Measurements from ENCODE around the gene OR52D1.
A peak's percentile ranks its signal among the peaks of the same experiment; 100 is the strongest.

The OR52D1 gene

GRCh38 chr11:5460983-5461621 lies 27.4 kb upstream of the OR52D1 start:
- TF ChIP-seq ZNF384 (IDR thresholded peaks at IDR 0.05) = no peak
- no peak for TF ChIP-seq TARDBP (IDR thresholded peaks at IDR 0.05)
- TF ChIP-seq BHLHE40 (IDR thresholded peaks at IDR 0.05; ENCODE audit: borderline replicate concordance) = no peak
- TF ChIP-seq LEF1 (IDR thresholded peaks at IDR 0.05; ENCODE audit: borderline replicate concordance) = no peak
- no peak for TF ChIP-seq PKNOX1 (IDR thresholded peaks at IDR 0.05)
- no peak for TF ChIP-seq FOXK2 (IDR thresholded peaks at IDR 0.05)
- TF ChIP-seq ELF4 (IDR thresholded peaks at IDR 0.05) = no peak
- no peak for TF ChIP-seq NFRKB (IDR thresholded peaks at IDR 0.05)
- TF ChIP-seq FOXA1 (IDR thresholded peaks at IDR 0.05) = no peak
- no peak for TF ChIP-seq L3MBTL2 (conservative IDR thresholded peaks at IDR 0.05)
- no peak for TF ChIP-seq SUZ12 (IDR thresholded peaks at IDR 0.05)
- no peak for DNase-seq (ENCODE audit: extremely low spot score)
- ChIA-PET CTCF (no interaction called here), POLR2A (no interaction called here)

GRCh38 chr11:5467527-5467926 lies 21.0 kb upstream of the OR52D1 start:
- no peak for TF ChIP-seq PKNOX1 (IDR thresholded peaks at IDR 0.05)
- no peak for TF ChIP-seq ZNF384 (IDR thresholded peaks at IDR 0.05)
- no peak for TF ChIP-seq HDGF (IDR thresholded peaks at IDR 0.05; ENCODE audit: borderline replicate concordance)
- no peak for TF ChIP-seq SP1 (IDR thresholded peaks at IDR 0.05)
- no peak for TF ChIP-seq ELF4 (IDR thresholded peaks at IDR 0.05)
- TF ChIP-seq TARDBP (IDR thresholded peaks at IDR 0.05) = no peak
- no peak for TF ChIP-seq CTBP1 (IDR thresholded peaks at IDR 0.05; ENCODE audit: borderline replicate concordance)
- no peak for TF ChIP-seq FOXA1 (IDR thresholded peaks at IDR 0.05)
- TF ChIP-seq NFRKB (IDR thresholded peaks at IDR 0.05) = no peak
- ChIA-PET POLR2A (no interaction called here), CTCF (no interaction called here)
- no peak for DNase-seq (ENCODE audit: extremely low spot score)

- CTCF ChIA-PET = no interaction called here
- DNase-seq (ENCODE audit: extremely low spot score) = no peak
- POLR2A ChIA-PET = no interaction called here
- no peak for TF ChIP-seq FOXM1 (IDR thresholded peaks at IDR 0.05; ENCODE audit: borderline replicate concordance)
- TF ChIP-seq CTBP1 (IDR thresholded peaks at IDR 0.05; ENCODE audit: borderline replicate concordance) = no peak
These were observed 14.6 kb upstream of the OR52D1 start for GRCh38 chr11:5473921-5474320.

GRCh38 chr11:5476186-5476819 lies 12.2 kb upstream of the OR52D1 start:
- ChIA-PET POLR2A (no interaction called here), CTCF (interaction anchor here (0.7 kb wide), 1 partner anchor 79 kb away, joined by 3 read pairs; no protein-coding TSS in a partner anchor)
- no peak for TF ChIP-seq NFRKB (IDR thresholded peaks at IDR 0.05)
- no peak for TF ChIP-seq LEF1 (IDR thresholded peaks at IDR 0.05; ENCODE audit: borderline replicate concordance)
- TF ChIP-seq TARDBP (IDR thresholded peaks at IDR 0.05) = no peak
- no peak for TF ChIP-seq SP1 (IDR thresholded peaks at IDR 0.05)
- no peak for TF ChIP-seq ARNT (IDR thresholded peaks at IDR 0.05)
- TF ChIP-seq FOXM1 (IDR thresholded peaks at IDR 0.05; ENCODE audit: borderline replicate concordance) = no peak
- TF ChIP-seq SUZ12 (IDR thresholded peaks at IDR 0.05) = no peak
- no peak for TF ChIP-seq PKNOX1 (IDR thresholded peaks at IDR 0.05)
- TF ChIP-seq BHLHE40 (IDR thresholded peaks at IDR 0.05; ENCODE audit: borderline replicate concordance) = no peak
- TF ChIP-seq FOXK2 (IDR thresholded peaks at IDR 0.05) = no peak
- TF ChIP-seq L3MBTL2 (conservative IDR thresholded peaks at IDR 0.05) = no peak
- TF ChIP-seq CTBP1 (IDR thresholded peaks at IDR 0.05; ENCODE audit: borderline replicate concordance) = no peak
- no peak for TF ChIP-seq ELF4 (IDR thresholded peaks at IDR 0.05)
- TF ChIP-seq FOXA1 (IDR thresholded peaks at IDR 0.05) = no peak
- TF ChIP-seq HDGF (IDR thresholded peaks at IDR 0.05; ENCODE audit: borderline replicate concordance) = no peak
- no peak for TF ChIP-seq ZNF384 (IDR thresholded peaks at IDR 0.05)
- DNase-seq (ENCODE audit: extremely low spot score) = peak; percentile 49

GRCh38 chr11:5486003-5486402 lies 2.5 kb upstream of the OR52D1 start:
- no peak for DNase-seq (ENCODE audit: extremely low spot score)
- POLR2A ChIA-PET = no interaction called here
- TF ChIP-seq FOXA1 (IDR thresholded peaks at IDR 0.05) = no peak
- TF ChIP-seq LEF1 (IDR thresholded peaks at IDR 0.05; ENCODE audit: borderline replicate concordance) = no peak
- no peak for TF ChIP-seq SP1 (IDR thresholded peaks at IDR 0.05)
- no peak for TF ChIP-seq ARNT (IDR thresholded peaks at IDR 0.05)
- TF ChIP-seq FOXK2 (IDR thresholded peaks at IDR 0.05) = no peak
- CTCF ChIA-PET = no interaction called here

- DNase-seq (ENCODE audit: extremely low spot score) = no peak
- no peak for TF ChIP-seq SP1 (IDR thresholded peaks at IDR 0.05)
- no peak for TF ChIP-seq ARNT (IDR thresholded peaks at IDR 0.05)
- TF ChIP-seq HDGF (IDR thresholded peaks at IDR 0.05; ENCODE audit: borderline replicate concordance) = no peak
- no peak for TF ChIP-seq ELF4 (IDR thresholded peaks at IDR 0.05)
- no peak for TF ChIP-seq PKNOX1 (IDR thresholded peaks at IDR 0.05)
- no peak for TF ChIP-seq ZNF384 (IDR thresholded peaks at IDR 0.05)
- TF ChIP-seq NFRKB (IDR thresholded peaks at IDR 0.05) = no peak
- no peak for TF ChIP-seq CTBP1 (IDR thresholded peaks at IDR 0.05; ENCODE audit: borderline replicate concordance)
- TF ChIP-seq SUZ12 (IDR thresholded peaks at IDR 0.05) = no peak
- TF ChIP-seq LEF1 (IDR thresholded peaks at IDR 0.05; ENCODE audit: borderline replicate concordance) = no peak
- TF ChIP-seq FOXA1 (IDR thresholded peaks at IDR 0.05) = no peak
- TF ChIP-seq L3MBTL2 (conservative IDR thresholded peaks at IDR 0.05) = no peak
- no peak for TF ChIP-seq FOXM1 (IDR thresholded peaks at IDR 0.05; ENCODE audit: borderline replicate concordance)
- no peak for TF ChIP-seq BHLHE40 (IDR thresholded peaks at IDR 0.05; ENCODE audit: borderline replicate concordance)
- no peak for TF ChIP-seq FOXK2 (IDR thresholded peaks at IDR 0.05)
- no peak for TF ChIP-seq TARDBP (IDR thresholded peaks at IDR 0.05)
- CTCF ChIA-PET = no interaction called here
- POLR2A ChIA-PET = no interaction called here
These were observed 2.1 kb upstream of the OR52D1 start for GRCh38 chr11:5486421-5486820.

Data from HEK293T (cell line).